ENCODE results near the gene COX14.

The COX14 gene

DNA sequence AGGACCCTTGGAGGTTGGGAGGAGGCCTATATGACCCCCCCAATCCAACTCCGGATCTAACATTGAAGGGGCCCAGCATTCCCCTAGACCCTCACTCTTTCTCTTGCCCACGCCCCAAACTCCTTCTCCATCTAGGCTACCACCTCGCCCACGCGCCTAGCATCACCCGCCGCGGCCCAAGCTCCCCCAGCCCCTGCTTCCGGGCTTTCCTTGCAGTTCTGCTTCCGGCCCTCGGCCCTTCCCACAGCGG, 54.7 kb downstream of the COX14 start:
- no peak for DNase-seq

DNA sequence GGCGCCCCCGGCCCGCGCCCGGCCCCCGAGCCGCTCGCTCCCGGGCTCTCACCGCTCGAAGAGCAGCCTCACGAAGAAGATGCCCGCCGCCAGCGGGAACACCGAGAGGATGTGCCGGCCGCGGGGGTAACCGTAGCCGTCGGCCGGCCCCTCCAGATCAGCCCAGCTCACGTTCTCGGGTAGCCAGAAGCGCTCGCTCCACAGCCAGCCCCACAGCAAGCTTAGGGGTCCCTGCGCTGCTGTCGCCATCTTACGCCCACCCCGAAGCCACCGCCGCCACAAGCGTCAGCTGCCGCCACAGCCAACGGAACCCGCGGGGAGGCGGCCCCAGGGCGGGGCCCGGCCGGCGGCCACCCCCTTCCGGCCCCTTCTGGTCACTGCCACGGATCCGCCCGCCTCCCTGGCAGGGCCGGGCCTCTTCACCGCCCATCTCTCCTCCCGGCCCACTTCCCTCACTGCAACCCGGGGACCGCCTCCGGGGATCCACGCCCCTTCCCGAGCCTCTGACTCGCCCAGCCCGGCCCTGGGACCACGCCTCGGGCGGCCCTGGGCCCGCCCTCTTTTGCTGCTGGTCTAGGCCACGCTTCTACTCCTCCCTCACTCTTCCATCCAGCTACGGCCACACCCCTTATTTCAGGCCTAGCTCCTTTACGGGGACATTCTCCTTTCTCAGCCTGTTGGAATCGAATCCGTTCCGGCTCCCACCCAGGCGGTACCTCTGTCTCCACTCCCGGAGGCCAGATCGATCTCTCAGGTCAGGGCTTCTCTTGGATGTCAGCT, 55.2 kb downstream of the COX14 start, which contains the start of gene CERS5:
Gene CERS5 (minus strand): TSS at position 321 of the 780 bp plus-strand sequence. CDS start 72 bp downstream, at position 249.
- peak; percentile 98 for DNase-seq
